Esophagus squamous epithelium (tissue), 5 donors: ENCODE measurements around the gene KLHDC8B. TPM values are rescaled to one million over a fixed set of nuclear protein-coding genes. Genes with fewer than 3 reads are reported as not detected.
A peak's percentile ranks its signal among the peaks of the same experiment; 100 is the strongest.
"Not testable (repeated sequence)": the region's sequence is repeated elsewhere in the genome, so short reads cannot be mapped to it uniquely, and the experiment has no call there.

ENCODE experiments used
- DNase-seq: peaks from one replicate; lab custom pipeline; 2025; lab: John Stamatoyannopoulos, UW
- H3K27ac ChIP-seq, 4 donors: fragments of 200-600 bp; sonication (generic); one replicate each; pipeline ENCODE4 v1.5.1; 2016 to 2019; ENCODE audit warnings: mild to moderate bottlenecking in 1 of 4
- H3K27me3 ChIP-seq, 4 donors: fragments of 200-600 bp; sonication (generic); 1 replicate in 3 of 4; 2 replicates in 1 of 4; pipeline versions ENCODE4 v1.5.1 to v1.6.0; 2017 to 2021; ENCODE audit warnings: antibody characterized with exemption in 1 of 4
- H3K36me3 ChIP-seq, 3 donors: fragments of 200-600 bp; sonication (generic); one replicate each; pipeline ENCODE4 v1.5.1; 2016 to 2019
- H3K4me1 ChIP-seq, 3 donors: fragments of 200-600 bp; sonication (generic); one replicate each; pipeline ENCODE4 v1.5.1; 2017 to 2019
- H3K4me3 ChIP-seq, 4 donors: fragments of 200-600 bp; sonication (generic); 1 replicate in 3 of 4; 2 replicates in 1 of 4; pipeline ENCODE4 v1.5.1; 2016 to 2019; ENCODE audit warnings: mild to moderate bottlenecking in 2 of 4, moderate library complexity in 1 of 4
- H3K9me3 ChIP-seq, 3 donors: fragments of 200-600 bp; sonication (generic); one replicate each; pipeline ENCODE4 v1.5.1; 2016 to 2019
- CTCF ChIP-seq, 6 experiments: fragments of 450-650 bp in 4 of 6; fragments of 200-600 bp in 2 of 6; sonication (generic) in 2 of 6; IDR thresholded peaks; one replicate each; pipeline ENCODE4 v1.5.1; 2016 to 2019; ENCODE audit warnings: antibody characterized with exemption in 6 of 6, mild to moderate bottlenecking in 4 of 6, moderate library complexity in 4 of 6
- POLR2A ChIP-seq, 4 donors: fragments of 450-650 bp; IDR thresholded peaks; one replicate each; pipeline ENCODE4 v1.6.1; 2017; ENCODE audit warnings: antibody characterized with exemption in 4 of 4, mild to moderate bottlenecking in 4 of 4, moderate library complexity in 3 of 4
- WGBS, 2 donors: methylation state at CpG; one replicate each; pipeline ENCODE4 v1.1.5; 2018; 5-methylcytosine and 5-hydroxymethylcytosine counted together
- intact Hi-C: fragments of 100-400 bp; cut with DNase I; formaldehyde crosslinking; loops from one replicate; pipeline ENCODE4 v1.15.0; 2022
- total RNA-seq, 4 donors: library from RNA; depleted of rRNA; stranded (reverse); fragments of >200 nt; gene quantifications; one replicate each; pipeline ENCODE4 v1.1.0, GENCODE V29; 2016
- donor health status: DM: yes; HTN: yes; CAD: no.

The KLHDC8B gene
- total RNA-seq, 4 donors from 2014 or later = 18.0 to 58.6 (median 46.3) TPM

DNA sequence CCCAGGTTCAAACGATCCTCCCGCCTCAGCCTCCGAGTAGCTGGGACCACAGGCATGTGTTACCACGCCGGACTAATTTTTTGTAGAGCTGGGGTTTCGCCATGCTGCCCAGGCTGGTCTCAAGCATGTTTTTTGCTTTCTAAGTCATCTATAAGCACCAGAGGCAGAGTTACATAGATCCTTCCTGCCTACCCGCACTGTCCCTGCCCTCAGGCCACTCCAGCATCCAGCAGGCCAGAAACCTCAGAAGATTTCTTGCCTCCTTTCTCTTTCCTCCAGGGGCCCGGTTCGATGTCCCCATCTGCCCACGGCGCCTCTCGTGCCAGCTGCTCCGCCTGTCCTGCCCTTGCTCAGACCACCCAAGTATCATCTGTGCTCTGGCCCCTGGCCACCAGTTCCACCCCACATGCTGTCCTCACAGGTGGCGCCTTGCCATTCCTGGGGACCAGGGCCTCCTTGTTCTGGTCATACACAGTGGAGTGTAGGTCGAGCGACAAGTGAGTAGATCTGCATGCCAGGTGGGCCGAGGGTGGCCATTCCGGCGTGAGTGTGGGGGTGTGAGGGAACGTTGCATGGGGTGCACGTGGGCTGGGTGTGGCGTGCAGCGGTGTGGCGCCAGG lies 27.3 kb downstream of the KLHDC8B start:
- WGBS, 2 donors = 57 to 64% methylated on average over 13 to 15 of the region's 24 CpGs
- H3K4me3 ChIP-seq = peak overlapping the region in 3 of 4 donors; percentile 40 to 57 (median 47)
- intact Hi-C loops = no loop called here
- peak overlapping the region in 2 of 4 donors; percentile 56 to 74 for H3K27ac ChIP-seq
- TF ChIP-seq CTCF (IDR thresholded peaks at IDR 0.05) (no peak), POLR2A (IDR thresholded peaks at IDR 0.05) (no peak)
- H3K4me1 ChIP-seq = peaks cover 0 to 19% (median 0%) of the 10 kb centered on the region in 3 donors
- peaks cover 0 to 5% (median 0%) of the 10 kb centered on the region in 4 donors for H3K27me3 ChIP-seq
- no peak for DNase-seq
- H3K9me3 ChIP-seq = no peaks in the 10 kb centered on the region
- no peaks in the 10 kb centered on the region for H3K36me3 ChIP-seq

- Histone ChIP-seq H3K27ac (peak overlapping the region; percentile 27 to 74 (median 55)), H3K4me3 (peak overlapping the region; percentile 11 to 57 (median 44)), H3K9me3 (no peaks in the 10 kb centered on the region), H3K4me1 (peaks cover 0 to 19% (median 0%) of the 10 kb centered on the region in 3 donors), H3K36me3 (no peaks in the 10 kb centered on the region), H3K27me3 (peaks cover 0 to 5% (median 0%) of the 10 kb centered on the region in 4 donors)
- DNase-seq = no peak
- 37 to 50% methylated on average over 13 to 30 of the region's 53 CpGs for WGBS, 2 donors
- peak in 1 of 4 donors; percentile 11 for TF ChIP-seq POLR2A (IDR thresholded peaks at IDR 0.05)
- TF ChIP-seq CTCF (IDR thresholded peaks at IDR 0.05) = no peak
- intact Hi-C loops = no loop called here
Measured at GRCh38 chr3:49199239-49199899, 28.0 kb downstream of the KLHDC8B start.

DNA sequence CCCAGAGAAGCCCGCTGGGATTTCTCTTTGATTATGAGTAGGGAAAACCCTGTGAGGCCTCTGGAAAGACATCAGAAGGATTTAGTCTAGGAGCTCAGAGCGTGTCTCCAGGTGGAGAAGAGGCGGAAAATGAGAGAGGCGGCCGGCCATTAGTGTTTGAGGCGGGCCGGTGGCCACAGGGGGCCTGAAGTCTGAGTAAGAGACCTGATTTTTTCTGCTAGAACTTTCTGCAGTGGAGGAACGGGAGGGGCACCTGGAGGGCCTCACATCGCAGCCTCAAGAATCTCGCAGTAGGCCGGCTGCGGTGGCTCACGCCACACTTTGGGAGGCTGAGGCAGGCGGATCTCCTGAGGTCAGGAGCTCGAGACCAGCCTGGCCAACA lies 28.5 kb downstream of the KLHDC8B start:
- Histone ChIP-seq H3K4me3 (peak overlapping the region; percentile 11 to 57 (median 44)), H3K9me3 (no peaks in the 10 kb centered on the region), H3K36me3 (no peaks in the 10 kb centered on the region), H3K4me1 (peaks cover 0 to 19% (median 0%) of the 10 kb centered on the region in 3 donors), H3K27me3 (peaks cover 0 to 5% (median 0%) of the 10 kb centered on the region in 4 donors), H3K27ac (peak overlapping the region; percentile 27 to 74 (median 55))
- no peak for TF ChIP-seq CTCF (IDR thresholded peaks at IDR 0.05)
- no peak for TF ChIP-seq POLR2A (IDR thresholded peaks at IDR 0.05)
- 84% methylated on average over 14 to 15 of the region's 15 CpGs for WGBS, 2 donors
- DNase-seq = no peak
- intact Hi-C loops = no loop called here

DNA sequence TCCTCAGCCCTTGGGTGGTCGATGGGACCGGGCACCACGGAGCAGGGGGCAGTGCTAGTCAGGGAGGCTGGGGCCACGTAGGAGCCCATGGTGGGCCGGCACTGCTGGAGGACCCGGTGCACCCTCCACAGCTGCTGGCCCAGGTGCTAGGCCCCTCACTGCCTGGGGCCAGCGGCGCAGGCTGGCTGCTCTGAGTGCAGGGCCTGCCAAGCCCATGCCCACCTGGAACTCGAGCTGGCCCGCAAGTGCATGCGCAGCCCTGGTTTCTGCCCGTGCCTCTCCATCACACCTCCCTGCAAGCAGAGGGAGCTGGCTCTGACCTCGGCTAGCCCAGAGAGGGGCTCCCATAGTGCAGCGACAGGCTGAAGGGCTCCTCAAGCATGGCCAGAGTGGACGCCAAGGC lies 42.1 kb downstream of the KLHDC8B start:
- no peaks in the 10 kb centered on the region for H3K9me3 ChIP-seq
- intact Hi-C loops = no loop called here
- peaks cover 9 to 14% (median 11%) of the 10 kb centered on the region in 3 donors for H3K4me1 ChIP-seq
- no peak for DNase-seq
- no peak for TF ChIP-seq POLR2A (IDR thresholded peaks at IDR 0.05)
- TF ChIP-seq CTCF (IDR thresholded peaks at IDR 0.05) = no peak
- H3K36me3 ChIP-seq = no peaks in the 10 kb centered on the region
- no peak overlapping the region for H3K4me3 ChIP-seq
- WGBS, 2 donors = 80 to 89% methylated on average over 1 to 6 of the region's 15 CpGs
- no peaks in the 10 kb centered on the region for H3K27me3 ChIP-seq
- H3K27ac ChIP-seq = no peak overlapping the region

DNA sequence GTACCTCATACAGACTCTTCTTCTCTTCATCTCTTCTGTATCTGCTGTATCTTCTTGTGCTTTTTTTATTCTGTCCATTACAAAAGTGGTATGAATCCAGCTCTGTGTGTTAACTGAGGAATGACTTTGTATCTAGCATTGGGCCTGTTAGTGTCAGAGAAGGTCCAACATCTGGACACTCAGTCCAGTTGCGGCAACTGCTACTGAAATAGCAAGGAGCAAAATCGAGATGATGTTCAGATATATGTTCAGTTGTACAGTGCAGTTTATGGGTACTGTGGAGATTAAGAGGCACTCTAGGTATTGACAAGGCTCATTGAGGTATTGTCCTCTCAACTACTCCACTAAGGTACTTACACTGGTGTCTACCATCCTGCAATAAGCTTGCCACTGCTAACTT lies 42.6 kb downstream of the KLHDC8B start:
- Histone ChIP-seq H3K9me3 (no peaks in the 10 kb centered on the region), H3K27me3 (no peaks in the 10 kb centered on the region), H3K4me3 (no peak overlapping the region), H3K36me3 (no peaks in the 10 kb centered on the region), H3K27ac (no peak overlapping the region), H3K4me1 (peaks cover 14 to 16% (median 15%) of the 10 kb centered on the region in 3 donors)
- intact Hi-C loops = no loop called here
- WGBS, 2 donors = 82 to 86% methylated on average over 2 of the region's 2 CpGs
- no peak for DNase-seq
- TF ChIP-seq CTCF (IDR thresholded peaks at IDR 0.05) = no peak
- TF ChIP-seq POLR2A (IDR thresholded peaks at IDR 0.05) = no peak

GRCh38 chr3:49216687-49217086 lies 45.3 kb downstream of the KLHDC8B start:
- not testable (repeated sequence) for DNase-seq
- 72 to 80% methylated on average over 3 of the region's 3 CpGs for WGBS, 2 donors

GRCh38 chr3:49217108-49217507 lies 45.7 kb downstream of the KLHDC8B start:
- H3K4me3 ChIP-seq, H3K9me3 ChIP-seq, DNase-seq, H3K27me3 ChIP-seq, intact Hi-C loops, H3K36me3 ChIP-seq, H3K27ac ChIP-seq: not testable (repeated sequence)
- H3K4me1 ChIP-seq = peaks cover 19 to 47% (median 36%) of the 10 kb centered on the region in 3 donors

More at GRCh38 chr3:49216687-49217086, 45.3 kb downstream of the KLHDC8B start:
- H3K4me3 ChIP-seq, H3K27ac ChIP-seq, H3K9me3 ChIP-seq, H3K36me3 ChIP-seq, intact Hi-C loops, H3K27me3 ChIP-seq: not testable (repeated sequence)
- H3K4me1 ChIP-seq = peaks cover 18 to 42% (median 35%) of the 10 kb centered on the region in 3 donors
